Caco-2 (cell line): Measurements from ENCODE around the gene STOX1. TPM values are rescaled to one million over a fixed set of nuclear protein-coding genes. Genes with fewer than 3 reads are reported as not detected.

Source experiments
- BruUV-seq: library from RNA; stranded (reverse); fragments of 400-500 nt; replicated peaks from 2 replicates; lab custom pipeline; 2021; lab: Mats Ljungman, UMichigan
- CTCF ChIA-PET: fragments of 300-600 bp; sonication (Branson Sonifier 250); formaldehyde crosslinking; loops from one replicate; lab custom pipeline; 2022; ENCODE audit warnings: antibody characterized with exemption; lab: Charles Lee
- POLR2A ChIA-PET: fragments of 300-600 bp; sonication (Branson Sonifier 250); formaldehyde crosslinking; loops from one replicate; lab custom pipeline; 2022; ENCODE audit warnings: antibody characterized with exemption; lab: Charles Lee
- DNase-seq, 2 experiments: peaks; one replicate each; pipeline versions ENCODE4 v3.0.0 to v3.0.0-alpha.2; 2020 to 2022
- H3K27me3 ChIP-seq: replicated peaks from 2 replicates; pipeline ENCODE4 v1.6.0; 2011; ENCODE audit warnings: low read length; ENCODE audit not compliant: control insufficient read depth, insufficient read depth
- H3K36me3 ChIP-seq: 2 replicates; pipeline ENCODE4 v1.5.1; 2011; ENCODE audit warnings: low read length; ENCODE audit not compliant: control insufficient read depth, insufficient read depth
- H3K4me1 ChIP-seq: fragments of 250-450 bp; sonication (Bioruptor Pico); 2 replicates; pipeline ENCODE4 v1.5.1; 2020; ENCODE audit warnings: mild to moderate bottlenecking
- H3K4me3 ChIP-seq: 2 replicates; pipeline ENCODE4 v1.5.1; 2011; ENCODE audit warnings: low read depth, mild to moderate bottlenecking, control low read depth, low read length
- H3K9me3 ChIP-seq: fragments of 250-450 bp; sonication (Bioruptor Pico); 2 replicates; pipeline ENCODE4 v1.5.1; 2020; ENCODE audit warnings: mild to moderate bottlenecking, moderate library complexity
- H3K27ac Mint-ChIP-seq: one replicate; pipeline ENCODE4 v1.8.0; 2022; ENCODE audit warnings: mixed read lengths; ENCODE audit not compliant: unreplicated experiment
- H3K27me3 Mint-ChIP-seq: one replicate; pipeline ENCODE4 v1.8.0; 2022; ENCODE audit warnings: mixed read lengths; ENCODE audit not compliant: insufficient read depth, unreplicated experiment
- H3K36me3 Mint-ChIP-seq: one replicate; pipeline ENCODE4 v1.8.0; 2022; ENCODE audit warnings: mild to moderate bottlenecking, mixed read lengths; ENCODE audit not compliant: insufficient read depth, unreplicated experiment
- H3K4me1 Mint-ChIP-seq: one replicate; pipeline ENCODE4 v1.8.0; 2022; ENCODE audit warnings: low read depth, mixed read lengths; ENCODE audit not compliant: unreplicated experiment
- H3K4me3 Mint-ChIP-seq: one replicate; pipeline ENCODE4 v1.8.0; 2022; ENCODE audit warnings: mild to moderate bottlenecking, moderate library complexity, mixed read lengths; ENCODE audit not compliant: unreplicated experiment
- H3K9me3 Mint-ChIP-seq: one replicate; pipeline ENCODE4 v1.8.0; 2022; ENCODE audit warnings: mixed read lengths; ENCODE audit not compliant: unreplicated experiment
- CTCF ChIP-seq, 2 experiments: fragments of 200-600 bp in 1 of 2; IDR thresholded peaks; 1 replicate in 1 of 2; 2 replicates in 1 of 2; pipeline versions ENCODE4 v1.5.1 to v1.8.0; 2011 to 2022; ENCODE audit warnings: antibody characterized with exemption in 1 of 2, control low read depth in 1 of 2, inconsistent platforms in 1 of 2, low read depth in 1 of 2, low read length in 1 of 2, mild to moderate bottlenecking in 1 of 2, moderate library complexity in 1 of 2; ENCODE audit not compliant: insufficient read depth in 1 of 2, severe bottlenecking in 1 of 2, unreplicated experiment in 1 of 2
- intact Hi-C: fragments of 100-400 bp; cut with micrococcal nuclease; formaldehyde crosslinking; loops from one replicate; pipeline ENCODE4 v1.10.0; 2022; ENCODE audit not compliant: unreplicated experiment
- total RNA-seq: library from RNA; stranded (reverse); gene quantifications from 2 replicates; pipeline ENCODE4 v1.2.3, GENCODE V29; 2022

The STOX1 gene
- total RNA-seq, 1 experiment from 2014 or later = 8.5 TPM

- Mint-ChIP-seq H3K4me3 (no peak overlapping the region), H3K4me1 (peaks cover 18% of the 10 kb centered on the region), H3K27me3 (no peaks in the 10 kb centered on the region), H3K27ac (no peak overlapping the region), H3K9me3 (peaks cover 20% of the 10 kb centered on the region), H3K36me3 (no peaks in the 10 kb centered on the region)
- no peaks in the 10 kb centered on the region for H3K36me3 ChIP-seq
- no peak for TF ChIP-seq CTCF (IDR thresholded peaks at IDR 0.05; ENCODE audit: insufficient read depth in 1 of 2, low read depth in 1 of 2, low read length in 1 of 2, severe bottlenecking in 1 of 2, unreplicated experiment in 1 of 2)
- no TSS peak for BruUV-seq
- H3K27me3 ChIP-seq = no peaks in the 10 kb centered on the region
- peak in 1 of 2 experiments; percentile 35 for DNase-seq
- ChIA-PET POLR2A (no interaction called here), CTCF (interaction anchor here (0.5 kb wide), 1 partner anchor 44 kb away, joined by 5 read pairs; the partner anchor contains the start of gene STOX1)
- H3K4me3 ChIP-seq = no peak overlapping the region
- intact Hi-C loops = no loop called here
- H3K9me3 ChIP-seq = peaks cover 26% of the 10 kb centered on the region
- peaks cover 22% of the 10 kb centered on the region for H3K4me1 ChIP-seq
Observed at GRCh38 chr10:68871105-68871711, 43.9 kb downstream of the STOX1 start.

GRCh38 chr10:68871731-68872342, 44.5 kb downstream of the STOX1 start:
- CTCF ChIA-PET = no interaction called here
- Histone ChIP-seq H3K4me3 (no peak overlapping the region), H3K9me3 (peaks cover 26% of the 10 kb centered on the region), H3K36me3 (no peaks in the 10 kb centered on the region), H3K27me3 (no peaks in the 10 kb centered on the region), H3K4me1 (peaks cover 28% of the 10 kb centered on the region)
- Mint-ChIP-seq H3K27me3 (no peaks in the 10 kb centered on the region), H3K36me3 (no peaks in the 10 kb centered on the region), H3K4me1 (peaks cover 24% of the 10 kb centered on the region), H3K27ac (no peak overlapping the region), H3K4me3 (no peak overlapping the region), H3K9me3 (peaks cover 14% of the 10 kb centered on the region)
- intact Hi-C loops = no loop called here
- BruUV-seq = no TSS peak
- no peak for DNase-seq
- TF ChIP-seq CTCF (IDR thresholded peaks at IDR 0.05; ENCODE audit: insufficient read depth in 1 of 2, low read depth in 1 of 2, low read length in 1 of 2, severe bottlenecking in 1 of 2, unreplicated experiment in 1 of 2) = no peak
- POLR2A ChIA-PET = no interaction called here

GRCh38 chr10:68876246-68877138, 49.2 kb downstream of the STOX1 start:
- Histone ChIP-seq H3K4me3 (no peak overlapping the region), H3K27me3 (no peaks in the 10 kb centered on the region), H3K36me3 (no peaks in the 10 kb centered on the region), H3K9me3 (no peaks in the 10 kb centered on the region), H3K4me1 (peaks cover 39% of the 10 kb centered on the region)
- no peak for TF ChIP-seq CTCF (IDR thresholded peaks at IDR 0.05; ENCODE audit: insufficient read depth in 1 of 2, low read depth in 1 of 2, low read length in 1 of 2, severe bottlenecking in 1 of 2, unreplicated experiment in 1 of 2)
- peaks cover 35% of the 10 kb centered on the region for H3K4me1 Mint-ChIP-seq
- H3K4me3 Mint-ChIP-seq = no peak overlapping the region
- no peaks in the 10 kb centered on the region for H3K27me3 Mint-ChIP-seq
- H3K9me3 Mint-ChIP-seq = no peaks in the 10 kb centered on the region
- no TSS peak for BruUV-seq
- ChIA-PET POLR2A (interaction anchor here (0.6 to 1.6 kb wide), 3 partner anchors 19 to 155 kb away, joined by 3 to 9 read pairs (median 4); partner anchors contain the start of genes CCAR1 and STOX1), CTCF (interaction anchor here (0.6 to 1.4 kb wide), 5 partner anchors 12 to 79 kb away, joined by 3 to 4 read pairs (median 4); partner anchors contain the start of genes DDX21 and STOX1)
- peak; percentile 73 to 74 for DNase-seq
- peak overlapping the region; percentile 56 for H3K27ac Mint-ChIP-seq
- H3K36me3 Mint-ChIP-seq = no peaks in the 10 kb centered on the region
- intact Hi-C loops = loop anchor here (1.0 kb wide), 1 partner anchor 48 kb away; no protein-coding TSS in a partner anchor
